NCI-H2081 treated with DMSO at 0.1 percent for 48 hours (cell line): ENCODE data around the gene SH3BGRL2.
A peak's percentile ranks its signal among the peaks of the same experiment; 100 is the strongest.
"Not testable (repeated sequence)": the region's sequence is repeated elsewhere in the genome, so short reads cannot be mapped to it uniquely, and the experiment has no call there.

Experiments
- DNase-seq: peaks from one replicate; lab custom pipeline; 2025; lab: John Stamatoyannopoulos, UW

Gene SH3BGRL2

DNA sequence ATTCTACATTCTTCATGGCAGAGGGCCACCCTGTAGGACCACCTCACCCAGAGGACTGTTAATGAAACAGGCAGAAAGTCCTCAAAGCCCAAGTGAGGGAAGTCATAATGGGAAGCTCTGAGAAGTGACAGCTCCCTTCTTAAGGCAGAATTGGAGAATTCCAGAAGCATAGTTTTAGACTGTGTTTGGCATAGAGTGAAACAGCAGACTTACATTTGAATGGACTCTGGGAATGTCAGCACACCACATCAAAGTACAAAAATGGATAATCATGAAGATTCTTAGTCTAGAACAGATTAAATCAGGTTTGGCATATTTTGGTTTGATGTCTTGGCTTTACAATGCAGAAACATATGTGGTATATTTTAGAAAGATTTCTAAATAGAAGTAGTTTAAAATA is 17.9 kb downstream of the SH3BGRL2 start:
- DNase-seq: no peak

DNA sequence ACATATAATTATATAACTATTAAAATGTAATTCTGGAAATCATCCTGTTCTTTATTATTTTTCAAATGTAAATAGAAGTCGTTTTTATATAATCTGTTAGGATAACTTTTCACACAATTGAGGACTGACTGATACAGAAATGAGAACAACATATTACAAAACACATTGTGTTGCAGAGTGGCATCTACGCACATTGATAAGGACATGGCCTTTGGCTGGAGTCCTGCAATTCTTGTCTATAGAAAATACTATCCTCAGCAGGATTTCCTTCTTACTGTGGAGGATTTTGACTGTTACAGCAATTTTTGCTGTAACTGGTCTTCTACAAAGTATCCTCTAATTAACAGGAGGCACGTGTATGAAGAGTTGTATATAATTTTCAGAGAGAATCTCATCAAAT is 19.8 kb downstream of the SH3BGRL2 start:
- no peak for DNase-seq

DNA sequence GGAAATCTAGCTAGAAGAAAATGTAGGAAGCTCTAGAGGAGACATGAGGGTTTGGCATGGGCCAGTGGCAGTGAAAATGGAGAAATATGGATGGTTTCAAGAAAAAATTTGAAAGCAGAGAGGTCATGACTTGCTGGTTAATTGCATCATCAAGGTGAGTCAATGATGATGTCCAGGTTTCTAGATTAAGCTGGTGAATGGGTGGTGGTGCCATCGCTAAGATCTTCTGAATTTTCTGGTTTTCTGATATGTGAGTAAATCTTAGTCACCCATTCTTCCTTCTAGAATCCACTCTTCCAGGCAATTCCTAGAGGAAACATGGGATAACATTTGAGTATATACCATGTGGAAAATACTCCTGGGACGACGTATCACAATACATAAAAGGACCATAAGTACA is 25.0 kb downstream of the SH3BGRL2 start:
- no peak for DNase-seq

DNA sequence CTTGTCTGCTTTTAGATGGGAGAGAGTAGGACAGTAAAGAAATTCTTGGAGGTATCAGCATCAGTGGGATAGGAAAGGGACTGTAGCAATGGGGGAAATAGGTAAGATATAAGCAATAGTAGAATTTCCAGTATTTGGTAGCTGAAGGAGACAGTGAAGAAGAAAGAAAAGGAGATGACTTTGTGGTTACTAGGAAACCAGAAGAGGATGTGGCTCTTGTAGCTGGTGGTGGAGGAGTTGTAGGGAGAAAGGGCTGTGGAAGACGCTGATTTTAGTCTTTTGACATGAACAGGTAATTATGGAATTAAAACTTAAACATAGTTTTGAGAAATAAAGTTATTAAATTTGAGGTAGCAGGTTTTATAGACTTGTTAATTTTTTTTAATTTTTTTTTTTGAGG is 26.1 kb downstream of the SH3BGRL2 start:
- no peak for DNase-seq

DNA sequence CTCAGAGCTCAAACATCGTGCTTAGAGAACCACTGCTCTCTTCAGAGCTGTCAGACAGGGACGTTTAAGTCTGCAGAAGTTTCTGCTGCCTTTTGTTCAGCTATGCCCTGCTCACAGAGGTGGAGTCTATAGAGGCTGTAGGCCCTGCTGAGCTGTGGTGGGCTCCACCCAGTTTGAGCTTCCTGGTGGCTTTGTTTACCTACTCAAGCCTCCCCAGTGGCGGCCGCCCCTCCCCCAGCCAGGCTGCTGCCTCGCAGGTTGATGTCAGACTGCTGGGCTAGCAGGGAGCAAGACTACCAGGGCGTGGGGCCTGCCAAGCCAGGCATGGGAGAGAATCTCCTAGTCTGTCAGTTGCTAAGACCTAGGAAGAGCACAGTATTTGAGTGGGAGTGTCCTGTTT is 32.5 kb downstream of the SH3BGRL2 start:
- DNase-seq: not testable (repeated sequence)

DNA sequence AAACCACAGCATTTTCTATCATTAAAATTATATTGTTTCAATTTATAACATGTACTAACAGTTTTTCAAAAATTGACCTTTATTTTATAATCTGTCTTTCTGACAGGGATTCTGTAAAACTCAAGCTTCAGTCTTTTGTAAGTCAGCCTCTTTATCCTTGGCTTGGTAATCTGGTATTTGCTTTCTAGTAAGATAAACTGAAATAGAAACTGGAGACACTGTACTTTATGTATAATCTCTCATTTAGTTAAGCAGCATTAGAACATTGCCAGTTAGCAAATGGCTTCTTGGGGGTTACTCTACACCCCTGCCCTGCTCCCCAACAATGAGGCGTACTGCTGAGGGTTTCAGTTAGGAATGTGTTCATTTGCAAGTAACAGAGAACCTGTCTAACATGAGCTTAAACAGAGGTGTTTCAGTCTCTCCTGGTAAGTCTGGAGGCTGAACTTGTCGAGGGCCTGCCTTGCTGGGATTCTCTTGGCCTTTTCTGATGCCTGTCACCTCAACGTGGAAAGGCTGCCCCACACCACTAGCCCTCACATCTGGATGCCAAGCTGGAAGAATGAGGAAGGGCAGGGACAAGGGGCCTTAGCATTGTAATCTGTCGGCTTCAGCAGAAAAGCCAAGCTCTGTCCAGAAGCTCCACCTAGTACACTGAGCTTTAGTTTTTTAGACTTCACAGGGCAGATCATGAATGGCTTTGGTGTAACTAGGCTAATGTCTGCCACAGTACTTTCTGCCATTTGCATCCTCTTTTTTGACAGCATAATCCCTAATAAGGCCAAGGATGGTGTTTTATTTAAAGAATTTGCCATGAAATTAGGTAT is 34.8 kb downstream of the SH3BGRL2 start:
- DNase-seq: no peak

DNA sequence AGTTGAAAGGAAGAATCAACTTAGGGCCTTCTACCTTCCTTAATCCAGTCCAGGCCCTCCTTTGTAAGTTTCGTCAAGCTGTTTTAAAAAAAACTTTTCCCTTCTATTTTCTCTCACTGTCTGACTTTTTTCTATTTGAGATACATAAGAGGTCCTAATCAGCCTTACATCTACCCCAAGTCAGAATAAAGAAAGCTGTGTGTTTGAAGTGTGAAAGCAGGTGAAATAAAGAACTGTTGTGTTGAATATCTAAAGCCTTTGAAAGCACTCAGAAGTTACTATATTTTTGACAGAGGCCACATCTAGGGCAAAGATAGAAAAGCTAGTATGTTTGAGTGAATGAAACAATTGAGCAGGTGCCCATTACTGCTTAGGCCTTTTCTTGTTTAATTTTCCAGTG is 35.5 kb downstream of the SH3BGRL2 start:
- no peak for DNase-seq

DNA sequence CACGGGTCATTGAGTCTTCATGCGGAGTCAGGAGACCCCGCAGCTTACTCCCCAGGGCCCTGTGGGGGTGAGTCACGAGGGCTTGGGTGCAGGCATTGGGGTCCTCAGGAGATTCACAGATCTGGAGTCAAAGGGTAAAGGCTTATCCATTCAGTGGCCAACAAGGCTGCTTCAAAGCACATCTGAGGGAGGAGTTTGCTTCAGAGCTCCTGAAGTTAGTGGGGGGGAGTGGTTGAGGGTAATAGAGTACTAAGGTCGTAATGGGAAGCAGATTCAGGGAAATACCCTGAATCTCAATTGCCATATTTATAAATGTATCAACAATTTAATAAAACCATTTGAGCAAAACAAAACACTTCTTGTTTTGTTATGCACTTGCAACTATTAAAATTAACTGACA is 37.3 kb downstream of the SH3BGRL2 start:
- no peak for DNase-seq

DNA sequence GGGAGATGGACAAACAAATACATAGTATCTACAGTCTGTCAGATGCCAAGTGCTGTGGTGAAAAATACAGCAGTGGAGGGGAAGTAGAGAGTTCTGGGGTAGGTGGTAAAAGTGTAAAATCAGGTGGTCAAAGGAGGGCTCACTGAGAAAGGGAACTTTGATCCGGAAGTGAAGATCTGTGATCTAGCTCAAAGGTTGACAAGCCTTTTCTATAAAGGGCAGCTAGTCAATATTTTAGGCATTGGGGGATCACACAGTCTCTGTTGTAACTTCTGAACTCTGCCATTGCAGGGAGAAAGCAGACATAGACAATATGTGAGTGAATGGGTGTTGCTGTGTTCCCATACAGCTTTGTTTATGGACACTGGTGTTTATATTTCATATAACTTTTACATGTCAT is 38.6 kb downstream of the SH3BGRL2 start:
- no peak for DNase-seq

DNA sequence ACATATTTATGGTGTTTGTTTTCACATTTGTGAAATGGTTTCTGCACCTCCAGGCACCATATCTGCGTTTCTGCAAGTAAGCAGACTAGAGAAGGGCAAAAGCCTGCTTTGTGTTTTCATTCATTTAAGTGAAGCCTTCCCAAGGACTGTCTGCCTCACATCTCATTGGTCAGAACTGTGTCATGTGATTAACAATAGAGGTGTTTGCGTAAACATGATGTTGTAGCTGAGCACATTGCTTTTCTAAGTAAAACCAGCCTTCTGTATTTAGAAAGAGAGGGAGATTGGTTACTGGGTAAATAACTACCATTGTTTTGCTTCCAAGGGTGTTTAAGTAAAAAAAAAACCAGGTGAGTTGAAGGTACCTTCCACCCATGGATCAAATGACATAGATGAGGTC is 39.7 kb downstream of the SH3BGRL2 start:
- peak; percentile 33 for DNase-seq

DNA sequence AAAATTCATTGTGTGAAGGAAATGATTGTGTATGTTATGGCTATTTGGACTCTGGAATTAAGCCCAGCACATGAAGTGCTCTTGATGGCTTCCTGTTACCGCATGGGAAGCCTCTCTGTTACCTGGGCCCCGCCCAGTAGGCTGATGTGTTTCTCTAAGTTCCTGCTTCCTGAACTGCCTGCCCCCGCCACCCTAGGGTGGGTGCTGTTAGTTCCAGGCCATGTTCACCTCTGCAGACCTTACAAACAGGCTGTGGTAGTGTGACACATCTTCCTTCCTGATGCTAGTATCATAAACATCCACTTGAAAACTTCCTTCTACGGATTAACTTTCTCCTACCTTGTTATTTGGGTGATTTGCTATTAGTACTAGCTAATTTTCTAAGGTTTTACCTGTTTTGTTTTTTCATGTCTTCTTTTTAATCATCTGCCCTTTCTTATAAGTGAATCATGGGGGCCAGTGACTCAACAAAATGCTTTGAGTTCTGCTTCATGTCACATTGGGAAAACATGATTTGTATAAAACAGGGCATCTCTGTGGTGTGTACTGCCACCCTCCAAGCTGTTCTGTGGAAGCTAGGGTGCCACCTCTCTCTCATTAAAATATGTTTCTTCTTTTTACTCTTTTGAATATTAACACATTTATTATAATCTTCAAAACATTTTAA is 40.6 kb downstream of the SH3BGRL2 start:
- DNase-seq: no peak

DNA sequence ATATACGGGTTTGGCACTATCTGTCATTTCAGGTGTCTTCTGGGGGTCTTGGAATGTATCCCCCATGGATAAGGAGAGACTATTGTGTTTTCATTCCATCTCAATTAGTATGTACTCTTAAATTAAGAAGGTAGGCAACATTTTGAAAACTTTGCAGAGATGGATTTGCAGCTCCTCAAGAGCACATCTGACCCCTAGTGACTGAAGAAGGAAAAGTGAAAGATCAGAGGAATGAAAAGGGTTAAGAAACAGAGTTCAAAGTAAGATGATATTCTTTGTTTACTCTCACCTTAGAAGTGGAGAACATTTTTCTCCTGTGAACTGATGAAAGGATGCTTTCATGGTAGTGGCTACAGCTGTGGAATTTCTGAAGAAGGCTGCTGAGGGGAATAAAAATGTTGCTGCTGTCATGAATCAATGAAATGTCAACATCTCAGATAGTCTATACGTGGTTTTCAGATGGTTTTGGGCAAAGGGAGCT is 41.5 kb downstream of the SH3BGRL2 start:
- no peak for DNase-seq

DNA sequence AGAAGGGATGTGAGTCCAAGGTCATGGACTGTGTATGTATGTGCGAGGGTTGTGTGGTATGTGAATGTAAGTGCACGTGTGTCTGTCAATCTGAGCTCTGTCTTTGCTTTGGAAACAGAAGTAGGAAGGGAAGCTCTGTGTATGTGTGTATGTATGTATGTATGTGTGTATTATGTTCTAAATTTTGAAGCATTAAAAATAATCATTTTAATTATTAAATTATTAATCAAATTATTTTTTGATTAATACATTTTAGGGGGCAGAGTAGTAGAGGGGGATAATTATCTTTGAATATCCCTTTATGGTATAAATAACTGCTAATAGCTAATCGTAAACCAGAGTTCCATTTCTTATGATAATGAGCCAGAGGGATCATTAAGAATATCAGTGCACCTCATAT is 42.8 kb downstream of the SH3BGRL2 start:
- DNase-seq: no peak

DNA sequence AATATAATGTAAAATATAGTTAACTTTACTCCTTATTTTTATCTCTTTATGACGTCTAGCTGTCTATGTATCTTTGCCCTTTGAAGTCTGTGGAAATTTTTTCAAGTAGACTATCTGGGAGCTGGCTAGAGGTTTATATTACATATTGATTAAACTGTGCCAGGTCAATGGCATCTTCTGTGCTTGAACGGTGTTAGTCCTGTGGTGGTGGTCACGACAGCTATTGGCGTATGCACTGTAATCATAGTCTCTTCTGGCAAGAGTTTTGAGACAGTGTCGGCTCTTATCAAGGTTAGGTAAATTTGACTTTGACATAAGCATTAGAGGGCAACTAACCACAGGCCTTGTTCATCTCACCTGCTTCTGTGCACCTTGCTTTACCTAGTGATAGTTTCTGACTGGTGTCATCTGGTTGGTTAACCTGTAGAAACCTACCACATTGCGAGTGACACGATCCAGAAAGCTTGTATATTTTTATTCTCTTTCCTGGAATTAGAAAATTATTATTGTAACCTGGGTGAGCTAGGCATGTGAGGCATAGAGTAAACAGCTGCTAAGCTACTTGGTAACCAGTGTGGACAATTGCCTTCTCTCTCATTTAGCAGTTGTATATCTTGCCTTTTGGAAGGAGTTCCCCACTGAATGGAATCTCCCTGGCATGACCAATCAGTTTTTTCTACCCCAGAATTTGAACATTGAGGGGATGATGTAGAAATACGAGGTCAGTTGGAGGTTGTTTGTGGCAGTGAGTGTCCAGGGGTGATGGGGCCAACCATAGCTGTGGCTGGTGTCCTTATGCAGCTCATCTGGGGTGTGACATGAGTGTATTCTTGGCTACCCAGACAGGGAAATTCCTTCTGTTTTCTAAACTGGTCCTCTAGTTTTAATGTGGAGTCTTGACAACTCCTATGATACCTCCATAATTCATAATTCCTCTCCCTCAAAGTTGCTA is 45.9 kb downstream of the SH3BGRL2 start:
- DNase-seq: no peak

DNA sequence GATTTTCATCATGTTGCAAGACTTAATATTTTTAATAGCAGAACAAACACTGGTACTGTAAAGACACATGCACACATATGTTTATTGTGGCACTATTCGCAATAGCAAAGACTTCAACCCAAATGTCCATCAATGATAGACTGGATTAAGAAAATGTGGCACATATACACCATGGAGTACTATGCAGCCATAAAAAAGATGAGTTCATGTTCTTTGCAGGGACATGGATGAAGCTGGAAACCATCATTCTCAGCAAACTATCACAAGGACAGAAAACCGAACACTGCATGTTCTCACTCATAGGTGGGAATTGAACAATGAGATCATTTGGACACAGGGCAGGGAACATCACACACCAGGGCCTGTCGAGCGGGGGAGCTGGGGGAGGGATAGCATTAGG is 51.6 kb downstream of the SH3BGRL2 start:
- DNase-seq: not testable (repeated sequence)

DNA sequence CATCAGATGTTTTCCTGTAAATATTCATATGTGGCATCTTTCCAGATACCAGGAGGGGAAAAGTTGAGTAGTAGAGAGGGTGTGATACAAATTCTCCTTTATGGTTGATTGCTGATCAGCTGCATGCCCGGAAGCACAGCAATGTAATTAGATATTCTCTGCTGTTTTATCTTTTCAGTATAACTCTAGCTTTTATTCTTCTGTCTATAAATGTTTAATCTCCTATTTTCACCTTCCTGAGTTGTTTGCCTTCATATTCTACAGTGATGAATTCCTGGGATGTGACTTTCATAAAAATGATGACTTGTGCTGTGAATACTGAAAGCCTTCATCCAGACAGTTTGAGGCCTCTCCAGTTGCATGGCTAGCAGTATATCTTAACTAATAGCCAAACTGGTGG is 53.7 kb downstream of the SH3BGRL2 start:
- DNase-seq: no peak

DNA sequence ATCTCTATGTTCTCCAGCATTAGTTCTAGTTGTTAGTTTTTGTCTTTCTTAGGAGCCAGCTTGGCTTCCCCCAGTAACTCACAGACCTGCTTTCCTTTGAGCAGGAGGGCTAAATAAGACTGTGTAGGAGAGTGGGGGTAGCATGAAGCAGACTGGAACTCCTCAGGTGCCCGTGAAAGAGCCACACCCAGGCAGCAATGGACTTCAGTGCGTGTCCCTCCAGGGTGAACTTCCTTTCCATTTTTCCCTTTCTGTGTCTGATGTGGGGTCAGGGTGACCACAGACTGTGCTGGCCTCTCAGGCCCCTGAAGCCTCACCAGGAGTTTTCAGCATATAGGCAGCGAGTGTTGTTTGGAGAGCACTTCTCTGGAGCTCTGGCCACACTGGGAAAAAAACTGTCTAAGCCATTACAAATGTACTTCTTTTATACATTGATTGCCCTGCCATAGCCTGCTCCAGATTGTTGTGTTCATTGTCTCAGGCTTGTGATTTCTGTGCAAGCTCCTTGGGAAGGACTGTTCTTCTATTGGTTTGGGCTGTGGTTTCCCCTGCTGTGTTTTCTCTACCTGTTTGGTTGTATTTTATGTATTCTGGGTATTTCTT is 55.7 kb downstream of the SH3BGRL2 start:
- no peak for DNase-seq

DNA sequence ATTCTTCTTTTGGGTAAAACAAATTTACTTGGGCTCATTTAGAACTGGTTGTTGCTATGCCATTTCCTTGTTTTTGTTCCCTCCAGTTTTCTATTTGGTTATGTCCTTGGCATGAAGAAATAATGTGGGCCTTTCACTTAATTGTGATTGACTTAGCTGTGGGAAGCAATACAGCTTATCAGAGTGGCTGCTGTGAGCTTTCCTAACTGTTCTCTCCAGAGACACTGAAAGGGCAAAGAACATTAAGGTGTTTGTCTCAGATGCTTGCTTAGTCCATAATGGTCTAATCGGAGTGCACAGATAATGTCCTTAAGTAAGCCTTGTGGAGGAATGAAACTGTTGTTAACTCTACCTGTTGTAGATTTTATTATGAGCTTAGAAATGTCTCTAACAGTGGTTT is 56.6 kb downstream of the SH3BGRL2 start:
- peak; percentile 44 for DNase-seq

DNA sequence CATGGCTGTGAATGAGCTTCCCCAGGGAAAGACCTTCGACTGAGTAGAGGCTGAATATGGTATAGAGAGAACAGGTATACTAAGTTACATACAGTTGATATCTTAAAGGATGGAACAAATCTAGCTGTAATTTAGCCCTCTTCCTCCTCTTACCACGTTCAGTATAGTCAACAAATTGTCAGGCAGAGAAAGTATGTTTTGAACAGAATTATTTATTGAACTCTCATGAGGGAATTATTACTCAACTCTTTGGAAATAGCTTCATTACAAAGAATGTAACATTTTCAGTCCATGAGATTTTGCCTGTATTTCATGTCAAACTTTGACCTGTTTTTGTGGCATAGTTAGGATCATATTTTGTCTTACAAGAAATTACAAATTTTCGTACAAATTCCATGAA is 63.0 kb downstream of the SH3BGRL2 start:
- DNase-seq: no peak

DNA sequence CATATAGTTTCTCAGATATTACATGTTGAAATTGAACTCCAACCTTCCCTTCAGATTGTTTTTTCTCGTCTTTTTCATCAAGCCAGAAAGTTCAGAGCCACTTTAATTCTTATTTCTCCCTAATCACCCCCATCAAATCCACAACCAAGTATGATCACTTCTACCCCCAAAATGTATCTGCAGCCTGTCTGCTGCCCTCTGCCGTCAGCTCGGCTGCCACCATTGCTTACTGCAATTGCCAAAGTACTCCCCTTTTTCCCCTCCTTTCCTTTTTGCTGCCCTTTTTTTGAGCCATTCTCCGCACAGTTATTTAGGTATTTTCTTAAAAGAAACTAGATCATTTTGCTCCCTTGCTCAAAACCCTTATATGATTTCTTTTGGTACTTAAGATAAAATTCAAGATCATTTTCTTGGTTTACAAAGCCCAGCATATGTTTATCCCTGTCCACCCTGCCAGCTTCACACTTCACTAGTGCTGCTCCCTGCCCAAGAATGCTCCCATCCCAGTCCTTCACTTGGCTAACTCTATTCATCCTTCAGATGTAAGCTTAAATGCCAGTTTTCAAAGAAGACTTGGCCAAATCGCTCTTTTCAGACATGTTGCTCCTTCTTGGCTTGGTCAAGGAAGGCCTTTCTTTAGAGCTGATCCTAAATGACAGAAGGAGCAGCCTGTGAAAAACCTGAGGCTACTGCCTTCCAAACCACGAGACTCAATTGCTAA is 63.7 kb downstream of the SH3BGRL2 start:
- DNase-seq: no peak

DNA sequence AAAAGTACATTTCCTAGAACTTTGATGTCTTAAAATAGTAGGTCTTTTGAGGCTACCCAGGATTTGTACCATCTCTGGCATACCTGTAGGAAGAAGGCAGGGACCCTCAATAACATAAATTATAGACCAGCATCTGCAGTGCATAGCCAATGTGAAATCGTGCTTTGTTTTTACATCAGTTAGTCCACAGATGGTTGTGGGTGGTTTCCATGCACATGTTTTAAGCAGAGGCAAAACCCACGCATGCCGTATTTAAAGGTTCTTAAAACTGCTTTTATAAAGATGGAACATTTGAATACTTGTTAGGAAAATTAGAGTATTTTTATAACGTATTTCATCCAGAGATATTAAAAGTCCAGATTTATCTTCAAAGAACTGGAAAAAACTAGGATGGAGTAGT is 66.3 kb downstream of the SH3BGRL2 start:
- DNase-seq: no peak
